ENCODE results near the gene ADGRG1. TPM values are rescaled to one million over a fixed set of nuclear protein-coding genes. Genes with fewer than 3 reads are reported as not detected.

ADGRG1 gene
- total RNA-seq, 1 donor from 2014 or later = 97.7 TPM

GRCh38 chr16:57649846-57650245, 21.4 kb downstream of the ADGRG1 start:
- no peak overlapping the region for H3K4me3 ChIP-seq
- intact Hi-C loops (cut with DNase I) = loop anchor here (5.0 kb wide), 2 partner anchors 58 to 73 kb away; no protein-coding TSS in a partner anchor
- H3K9me3 ChIP-seq = no peaks in the 10 kb centered on the region
- DNase-seq (ENCODE audit: extremely low spot score in 2 of 2) = no peak
- H3K4me1 ChIP-seq = peaks cover 37% of the 10 kb centered on the region
- TF ChIP-seq CTCF (IDR thresholded peaks at IDR 0.05) = no peak
- TF ChIP-seq POLR2A (IDR thresholded peaks at IDR 0.05) = no peak
- TF ChIP-seq POLR2AphosphoS5 (IDR thresholded peaks at IDR 0.05; ENCODE audit: insufficient read depth in 1 of 2, low read depth in 1 of 2) = no peak
- no peak overlapping the region for H3K27ac ChIP-seq
- H3K36me3 ChIP-seq = peaks cover 0 to 11% of the 10 kb centered on the region in 2 donors
- H3K27me3 ChIP-seq = no peaks in the 10 kb centered on the region

GRCh38 chr16:57651344-57652333, 23.2 kb downstream of the ADGRG1 start:
- H3K4me1 ChIP-seq = peaks cover 24% of the 10 kb centered on the region
- intact Hi-C loops (cut with DNase I) = loop anchor here (5.0 kb wide), 1 partner anchor 74 kb away; no protein-coding TSS in a partner anchor
- no peak for DNase-seq (ENCODE audit: extremely low spot score in 2 of 2)
- H3K4me3 ChIP-seq = no peak overlapping the region
- TF ChIP-seq POLR2A (IDR thresholded peaks at IDR 0.05) = no peak
- no peak for TF ChIP-seq CTCF (IDR thresholded peaks at IDR 0.05)
- TF ChIP-seq POLR2AphosphoS5 (IDR thresholded peaks at IDR 0.05; ENCODE audit: insufficient read depth in 1 of 2, low read depth in 1 of 2) = no peak
- no peaks in the 10 kb centered on the region for H3K9me3 ChIP-seq
- H3K27ac ChIP-seq = no peak overlapping the region
- peaks cover 0 to 19% of the 10 kb centered on the region in 2 donors for H3K36me3 ChIP-seq
- no peaks in the 10 kb centered on the region for H3K27me3 ChIP-seq

- Histone ChIP-seq H3K27me3 (no peaks in the 10 kb centered on the region), H3K27ac (no peak overlapping the region), H3K9me3 (no peaks in the 10 kb centered on the region), H3K4me3 (no peak overlapping the region), H3K36me3 (peaks cover 0 to 26% of the 10 kb centered on the region in 2 donors), H3K4me1 (peaks cover 12% of the 10 kb centered on the region)
- intact Hi-C loops (cut with DNase I) = loop anchor here (5.0 kb wide), 1 partner anchor 76 kb away; no protein-coding TSS in a partner anchor
- DNase-seq (ENCODE audit: extremely low spot score in 2 of 2) = no peak
- no peak for TF ChIP-seq POLR2A (IDR thresholded peaks at IDR 0.05)
- TF ChIP-seq CTCF (IDR thresholded peaks at IDR 0.05) = no peak
- no peak for TF ChIP-seq POLR2AphosphoS5 (IDR thresholded peaks at IDR 0.05; ENCODE audit: insufficient read depth in 1 of 2, low read depth in 1 of 2)
Measured at GRCh38 chr16:57652695-57653471, 24.5 kb downstream of the ADGRG1 start.

- no peak for DNase-seq (ENCODE audit: extremely low spot score in 2 of 2)
- Histone ChIP-seq H3K36me3 (peaks cover 0 to 26% of the 10 kb centered on the region in 2 donors), H3K27me3 (no peaks in the 10 kb centered on the region), H3K9me3 (no peaks in the 10 kb centered on the region), H3K27ac (no peak overlapping the region), H3K4me1 (peaks cover 4% of the 10 kb centered on the region), H3K4me3 (no peak overlapping the region)
- intact Hi-C loops (cut with DNase I) = loop anchor here (5.0 kb wide), 1 partner anchor 77 kb away; no protein-coding TSS in a partner anchor
- no peak for TF ChIP-seq CTCF (IDR thresholded peaks at IDR 0.05)
- no peak for TF ChIP-seq POLR2A (IDR thresholded peaks at IDR 0.05)
- peak in 1 of 2 donors; percentile 8 for TF ChIP-seq POLR2AphosphoS5 (IDR thresholded peaks at IDR 0.05; ENCODE audit: insufficient read depth in 1 of 2, low read depth in 1 of 2)
Measured at GRCh38 chr16:57653936-57654335, 25.5 kb downstream of the ADGRG1 start.

Data from vagina (tissue), 2 donors.